GM12873 (cell line): ENCODE measurements around the gene GOLGA6L4.
"Not testable (repeated sequence)": the region's sequence is repeated elsewhere in the genome, so short reads cannot be mapped to it uniquely, and the experiment has no call there.

Experiments used
- CTCF ChIP-seq: IDR thresholded peaks from 2 replicates; pipeline ENCODE4 v1.5.1; 2012; ENCODE audit warnings: low read depth, mild to moderate bottlenecking, moderate library complexity, low read length, control low read depth; ENCODE audit not compliant: insufficient read depth; ENCODE audit errors: missing control alignments

The GOLGA6L4 gene

GRCh38 chr15:84235573-84235972 lies at the start of gene GOLGA6L4:
Gene GOLGA6L4, plus strand, starts transcription at chr15:84235773. Its CDS starts 62 bp downstream, at chr15:84235835.
- not testable (repeated sequence) for TF ChIP-seq CTCF
